HG02610 (cell line): ENCODE measurements around the gene XKR7.
"Not testable (repeated sequence)": the region's sequence is repeated elsewhere in the genome, so short reads cannot be mapped to it uniquely, and the experiment has no call there.

ENCODE experiments used
- ATAC-seq: cut with Tn5 transposase; IDR thresholded peaks from one replicate; pipeline ENCODE4 v1.9.1; 2021; ENCODE audit warnings: mild to moderate bottlenecking, moderate library complexity; ENCODE audit not compliant: unreplicated experiment

The XKR7 gene

DNA sequence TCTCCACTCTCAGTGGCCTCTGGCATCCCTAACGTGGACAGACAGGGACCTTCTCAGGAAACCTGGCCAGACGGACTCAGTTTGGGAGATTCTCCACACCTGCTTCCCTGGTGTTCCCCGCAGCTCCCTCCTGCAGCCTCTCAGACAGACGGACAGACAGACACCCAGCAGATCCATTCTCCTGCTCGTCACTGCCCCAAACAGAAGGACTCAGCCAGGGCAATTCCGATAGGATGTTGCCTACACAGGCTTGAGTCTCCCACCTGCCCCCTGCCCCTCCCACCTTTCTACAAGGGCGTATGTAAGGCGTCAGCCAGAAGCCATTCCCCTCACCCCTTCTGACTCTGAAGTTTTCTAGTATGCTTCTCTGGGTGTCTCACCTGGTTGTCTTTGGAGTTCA is 42.7 kb downstream of the XKR7 start:
- ATAC-seq, result no peak

DNA sequence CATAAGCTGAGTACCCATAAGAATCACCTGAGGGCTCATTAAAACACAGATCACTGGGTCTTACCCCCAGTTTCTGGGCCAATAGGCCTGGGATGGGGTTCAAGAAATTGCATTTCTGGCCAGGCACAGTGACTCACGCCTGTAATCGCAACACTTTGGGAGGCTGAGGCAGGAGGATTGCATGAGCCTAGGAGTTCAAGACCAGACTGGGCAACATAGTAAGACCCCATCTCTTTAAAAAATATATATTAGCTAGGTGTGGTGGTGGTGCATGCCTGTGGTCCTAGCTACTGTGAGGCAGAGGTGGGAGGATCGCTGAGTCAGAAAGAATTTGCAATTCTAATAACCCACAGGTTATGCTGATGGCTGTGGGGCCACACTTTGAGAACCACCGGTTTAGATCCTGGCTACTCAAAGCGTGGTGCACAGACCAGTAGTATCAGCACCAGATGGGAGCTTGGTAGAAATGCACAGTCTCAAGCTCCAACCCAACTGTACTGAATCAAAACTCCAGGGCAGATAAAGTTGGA is 44.3 kb downstream of the XKR7 start:
- no peak for ATAC-seq

DNA sequence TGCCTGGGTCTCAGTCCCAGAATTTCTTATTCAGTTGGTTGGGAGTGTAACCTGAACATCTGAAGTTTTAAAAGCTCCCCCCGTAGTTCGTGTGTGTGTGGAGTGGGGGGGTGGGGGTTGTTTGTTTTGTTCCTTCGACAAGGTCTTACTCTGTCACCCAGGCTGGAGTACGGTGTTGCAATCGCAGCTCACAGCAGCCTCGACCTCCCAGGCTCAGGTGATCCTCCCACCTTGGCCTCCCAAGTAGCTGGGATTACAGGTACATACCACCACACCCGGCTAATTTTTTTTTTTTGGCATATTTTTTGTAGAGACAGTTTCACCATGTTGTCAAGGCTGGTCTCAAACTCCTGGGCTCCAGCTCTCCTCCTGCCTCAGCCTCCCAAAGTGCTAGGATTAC is 45.4 kb downstream of the XKR7 start:
- ATAC-seq, result no peak

DNA sequence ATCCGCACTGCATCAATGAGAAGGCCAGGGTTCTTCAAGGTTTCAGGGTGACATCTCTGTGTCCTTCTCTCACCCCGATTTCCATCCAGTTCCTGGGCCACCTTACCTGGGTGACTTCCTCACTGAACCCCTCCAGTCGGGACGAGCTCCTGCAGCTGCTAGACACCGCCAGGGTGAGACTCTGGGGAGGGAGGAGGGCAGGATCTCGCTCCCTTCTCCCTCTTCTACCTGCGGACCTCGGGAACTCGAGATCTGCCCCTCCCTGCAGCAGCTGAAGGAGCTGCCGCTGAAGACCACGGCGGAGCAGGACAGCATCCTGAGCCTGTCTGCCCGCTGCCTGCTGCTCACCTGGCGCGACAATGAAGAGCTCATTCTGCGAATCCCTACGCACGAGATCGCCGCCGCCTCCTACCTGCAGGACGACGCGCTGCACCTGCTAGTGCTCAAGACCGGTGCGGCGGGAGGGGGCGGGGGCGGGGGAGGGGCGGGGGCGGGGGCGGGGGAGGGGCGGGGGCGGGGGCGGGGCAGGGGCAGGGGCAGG is 49.8 kb downstream of the XKR7 start:
- ATAC-seq, result no peak

DNA sequence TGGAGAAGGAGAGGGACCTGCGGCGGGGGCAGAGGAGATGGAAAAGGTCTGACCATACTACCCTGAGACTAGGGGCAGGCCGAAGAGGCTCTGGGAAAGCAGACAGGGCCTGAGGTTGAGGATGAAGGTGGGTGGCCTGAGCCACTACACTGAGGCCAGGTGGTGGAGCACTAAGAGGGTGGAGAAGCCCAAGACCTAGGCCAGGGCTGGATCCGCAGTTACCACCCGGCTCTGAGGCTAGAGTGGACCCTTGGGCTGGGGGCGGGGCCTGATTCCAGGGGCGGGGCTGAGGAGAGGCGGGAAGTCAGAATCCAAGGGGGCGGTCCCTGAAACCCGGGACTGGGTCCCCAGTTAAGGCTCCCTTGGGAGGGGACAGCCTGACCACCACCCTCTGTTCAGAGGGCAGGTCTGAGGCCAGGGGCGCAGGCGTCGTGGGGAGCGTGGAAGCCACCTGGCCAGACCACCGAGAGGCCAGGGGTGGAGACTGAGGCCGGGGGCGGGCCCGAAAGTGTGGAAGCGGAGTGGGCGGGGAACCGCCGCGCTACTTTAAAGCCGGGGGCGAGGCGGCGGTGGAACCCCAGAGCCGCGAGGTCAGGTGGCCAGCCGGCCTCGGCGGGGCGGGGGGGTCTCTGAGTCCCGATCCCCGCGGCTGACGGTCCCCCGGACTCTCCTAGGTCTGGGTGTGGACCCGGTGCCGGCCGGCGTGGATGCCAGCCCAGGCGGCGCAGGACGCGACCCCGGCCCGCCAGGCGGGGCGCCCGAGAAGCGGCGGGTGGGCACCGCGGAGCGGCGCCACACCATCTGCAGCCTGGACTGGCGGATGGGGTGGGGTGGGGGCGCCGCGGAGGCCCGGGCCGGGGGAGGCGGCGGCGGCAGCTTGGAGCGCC is 50.6 kb downstream of the XKR7 start:
- no peak for ATAC-seq

DNA sequence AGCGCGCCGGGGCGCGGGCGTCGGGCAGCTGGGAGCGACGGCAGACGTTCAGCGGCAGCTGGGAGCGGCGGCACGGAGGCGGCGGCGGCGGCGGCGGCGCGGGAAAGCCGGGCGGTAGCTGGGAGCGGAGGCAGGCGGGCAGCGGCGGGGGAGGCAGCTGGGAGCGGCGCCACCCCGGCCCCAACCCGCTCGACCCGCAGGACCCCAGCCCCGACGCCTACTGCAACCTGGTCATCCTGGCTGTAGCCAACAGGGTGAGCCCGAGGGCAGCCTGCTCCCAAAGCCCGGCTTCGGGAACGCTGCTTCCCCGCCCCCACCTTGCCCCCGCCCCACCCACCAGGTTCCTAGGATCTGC is 51.2 kb downstream of the XKR7 start:
- no peak for ATAC-seq

DNA sequence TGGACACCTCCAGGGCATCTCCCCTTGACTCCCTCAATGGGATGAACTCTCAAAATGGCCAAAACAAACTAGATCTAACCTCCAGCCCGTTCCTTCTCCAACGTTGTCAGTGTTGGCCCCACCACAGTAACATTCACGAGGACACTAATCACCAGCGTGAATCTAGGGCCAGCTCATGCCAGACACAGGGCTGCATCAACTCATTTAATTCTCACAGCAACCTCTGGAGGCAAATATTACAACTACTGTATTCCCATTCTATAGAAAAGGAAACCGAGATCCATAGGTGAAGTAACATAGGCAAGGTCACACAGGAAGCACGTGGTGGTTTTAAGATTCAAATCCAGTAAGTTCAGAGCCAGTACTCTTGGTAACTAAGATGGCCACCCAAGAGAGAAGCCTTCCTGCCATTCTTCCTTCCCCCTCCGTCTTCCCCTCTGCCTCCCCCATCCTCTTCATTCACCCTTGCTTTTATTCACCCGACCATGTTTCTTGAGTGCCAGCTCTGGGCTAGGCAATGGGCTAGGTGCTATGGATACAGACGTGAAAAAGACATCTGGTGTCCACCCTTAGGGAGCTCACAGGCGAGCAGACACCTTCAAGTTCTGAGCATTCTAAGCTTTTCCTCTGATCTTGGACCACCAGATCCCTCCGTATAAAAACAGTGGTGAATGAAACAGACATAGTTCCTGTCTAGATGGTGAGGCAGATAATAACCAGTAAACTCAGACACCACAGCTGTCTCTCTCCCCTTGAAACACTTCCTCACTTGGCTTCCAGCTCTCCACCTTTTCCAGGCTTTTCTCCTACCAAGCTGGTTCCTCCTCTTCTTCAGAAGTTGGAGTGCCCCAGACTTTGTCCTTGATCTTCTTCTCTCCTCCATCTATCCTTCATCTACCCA is 51.9 kb downstream of the XKR7 start:
- ATAC-seq, result no peak

DNA sequence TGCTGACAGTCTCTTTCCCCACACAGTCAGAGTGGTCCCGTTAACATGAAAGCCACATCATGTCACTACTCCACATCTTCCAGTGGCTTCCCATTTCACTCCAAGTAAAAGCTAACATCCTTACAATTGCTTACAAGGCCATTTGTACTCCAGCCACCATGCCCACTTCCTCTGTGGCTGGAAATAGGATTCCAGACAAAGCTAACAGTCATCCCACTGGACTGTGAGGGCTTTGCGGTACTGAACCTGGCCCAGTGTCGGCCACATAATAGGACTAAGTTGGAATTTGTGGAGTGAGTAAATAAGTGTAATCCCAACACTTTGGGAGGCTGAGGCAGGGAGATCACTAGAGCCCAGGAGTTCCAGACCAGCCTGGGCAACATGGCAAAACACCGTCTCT is 53.1 kb downstream of the XKR7 start:
- ATAC-seq, result no peak

DNA sequence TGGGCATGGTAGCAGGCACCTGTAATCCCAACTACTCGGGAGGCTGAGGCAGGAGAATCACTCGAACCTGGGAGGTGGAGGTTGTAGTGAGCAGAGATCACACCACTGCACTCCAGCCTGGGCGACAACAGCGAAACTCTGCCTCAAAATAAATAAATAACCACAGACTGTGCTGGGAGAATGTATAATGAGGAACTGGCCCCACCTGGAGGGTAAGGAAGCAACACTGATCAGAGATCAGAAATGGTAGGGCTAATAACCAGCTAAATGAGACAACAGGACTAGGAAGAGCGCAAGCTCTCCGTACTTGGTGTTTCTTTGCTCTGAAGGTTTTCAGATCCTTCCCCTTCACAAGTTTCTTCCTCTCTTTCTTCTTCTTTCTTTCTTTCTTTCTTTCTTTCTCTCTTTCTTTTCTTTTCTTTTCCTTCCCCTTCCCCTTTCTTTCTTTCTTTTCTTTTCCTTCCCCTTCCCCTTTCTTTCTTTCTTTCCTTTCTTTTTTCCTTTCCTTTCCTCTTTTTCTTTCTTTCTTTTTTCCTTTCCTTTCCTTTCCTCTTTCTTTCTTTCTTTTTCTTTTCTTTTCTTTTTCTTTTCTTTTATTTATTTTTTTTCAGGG is 56.8 kb downstream of the XKR7 start:
- no peak for ATAC-seq

DNA sequence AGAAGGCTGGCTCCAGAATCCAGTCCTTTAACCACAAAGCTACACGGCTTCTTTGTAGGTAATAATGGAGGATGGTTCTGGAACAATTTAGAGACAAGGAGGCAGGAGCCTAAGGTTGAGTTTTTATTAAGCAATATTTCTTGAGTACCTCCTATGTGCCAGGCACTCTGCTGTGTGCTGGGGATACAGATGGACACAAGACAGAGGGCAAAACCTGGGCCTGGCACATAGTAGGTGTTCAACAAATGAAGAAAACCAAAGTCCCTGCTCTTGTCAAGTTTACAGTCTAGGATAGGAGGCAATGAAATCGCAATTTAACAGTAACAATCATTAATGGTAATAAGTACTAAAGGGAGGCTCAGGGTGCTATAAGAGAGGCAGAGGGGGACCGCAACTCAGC is 59.7 kb downstream of the XKR7 start:
- ATAC-seq, result no peak

DNA sequence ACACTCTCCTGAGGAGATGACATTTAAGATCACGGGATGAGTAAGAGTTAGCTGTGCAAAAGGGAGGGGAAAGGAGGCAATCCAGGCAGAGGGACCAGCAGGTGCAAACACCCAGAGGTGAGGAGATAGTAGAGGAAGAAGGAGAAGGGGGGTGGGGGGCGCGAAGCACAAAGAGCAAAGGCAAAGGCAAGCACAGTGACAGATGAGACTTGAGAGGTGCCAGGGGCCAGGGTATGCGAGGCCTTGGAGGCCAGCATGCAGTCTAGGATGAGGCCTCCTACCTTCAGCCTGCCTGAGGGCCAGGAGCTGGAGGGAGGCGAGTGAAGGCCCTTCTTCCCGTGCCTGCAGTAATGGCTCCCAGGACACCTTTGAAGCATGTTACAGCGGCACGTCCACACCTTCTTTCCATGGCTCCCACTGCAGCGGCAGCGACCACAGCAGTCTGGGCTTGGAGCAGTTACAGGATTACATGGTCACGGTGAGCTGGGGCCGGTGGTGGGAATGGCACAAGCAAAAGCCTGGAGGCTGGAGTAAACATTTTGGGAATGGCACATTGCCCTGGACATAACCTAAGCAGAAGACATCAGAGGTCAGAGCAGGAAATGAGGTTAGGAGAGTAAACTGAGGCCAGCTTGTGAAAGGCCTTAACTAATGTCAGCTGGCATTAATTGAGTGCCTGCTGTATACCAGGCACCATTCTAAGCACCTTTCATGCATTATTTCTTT is 60.9 kb downstream of the XKR7 start:
- no peak for ATAC-seq

DNA sequence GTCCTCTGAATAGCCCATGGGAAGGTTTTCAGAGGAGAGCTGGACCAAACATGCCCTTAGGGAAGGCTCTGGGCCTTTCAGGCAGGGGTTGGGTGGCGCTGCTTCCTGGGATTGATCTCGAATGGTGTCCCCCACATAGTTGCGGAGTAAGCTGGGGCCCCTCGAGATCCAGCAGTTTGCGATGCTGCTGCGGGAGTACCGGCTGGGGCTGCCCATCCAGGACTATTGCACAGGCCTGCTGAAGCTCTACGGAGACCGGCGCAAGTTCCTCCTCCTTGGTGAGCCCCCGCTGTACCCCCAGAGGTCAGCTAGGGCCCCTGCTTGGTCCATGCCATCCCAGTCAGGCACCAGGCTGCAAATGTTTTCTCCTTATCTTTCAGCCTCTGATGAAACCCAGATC is 61.6 kb downstream of the XKR7 start:
- no peak for ATAC-seq

DNA sequence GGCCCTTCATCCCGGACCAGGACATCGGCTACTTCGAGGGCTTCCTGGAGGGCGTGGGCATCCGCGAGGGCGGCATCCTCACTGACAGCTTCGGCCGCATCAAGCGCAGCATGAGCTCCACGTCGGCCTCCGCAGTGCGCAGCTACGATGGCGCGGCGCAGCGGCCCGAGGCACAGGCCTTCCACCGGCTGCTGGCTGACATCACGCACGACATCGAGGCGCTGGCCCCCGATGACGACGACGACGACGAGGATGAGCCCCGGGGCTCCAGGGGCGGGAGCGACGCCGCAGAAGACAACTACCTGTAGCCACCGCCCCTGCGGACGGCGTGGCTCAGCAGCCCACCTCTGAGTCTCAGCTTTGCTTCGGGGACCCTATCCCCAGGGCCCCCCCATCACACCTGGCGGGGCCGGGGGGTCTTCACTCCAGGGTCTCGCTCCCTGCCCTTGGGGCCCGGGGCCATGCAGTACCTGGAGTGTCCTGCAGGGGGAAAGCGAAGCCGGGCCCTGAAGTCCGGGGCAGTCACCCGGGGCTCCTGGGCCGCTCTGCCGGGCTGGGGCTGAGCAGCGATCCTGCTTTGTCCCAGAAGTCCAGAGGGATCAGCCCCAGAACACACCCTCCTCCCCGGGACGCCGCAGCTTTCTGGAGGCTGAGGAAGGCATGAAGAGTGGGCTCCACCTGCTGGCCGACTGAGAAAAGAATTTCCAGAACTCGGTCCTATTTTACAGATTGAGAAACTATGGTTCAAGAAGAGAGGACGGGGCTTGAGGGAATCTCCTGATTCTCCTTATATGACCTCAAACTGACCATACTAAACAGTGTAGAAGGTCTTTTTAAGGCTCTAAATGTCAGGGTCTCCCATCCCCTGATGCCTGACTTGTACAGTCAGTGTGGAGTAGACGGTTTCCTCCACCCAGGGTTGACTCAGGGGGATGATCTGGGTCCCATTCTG is 63.3 kb downstream of the XKR7 start:
- no peak for ATAC-seq

DNA sequence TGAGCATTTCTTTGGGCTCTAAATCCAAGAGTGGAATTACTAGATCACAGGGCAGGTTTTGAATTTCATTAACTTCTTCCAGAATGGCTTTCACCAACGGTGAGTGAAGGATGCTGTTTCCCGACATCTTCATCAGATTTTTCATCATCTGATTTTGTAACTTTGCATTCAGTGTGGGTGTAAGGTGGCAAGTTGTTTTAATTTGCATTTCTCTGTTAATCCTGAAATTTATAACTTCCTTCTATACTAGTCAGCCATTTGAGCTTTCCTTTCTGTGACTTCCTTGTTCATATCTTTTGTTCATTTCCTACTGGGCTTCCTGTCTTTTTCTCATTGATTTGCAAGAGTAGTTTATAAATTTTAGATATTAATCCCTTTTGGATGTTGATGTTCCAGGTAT is 65.4 kb downstream of the XKR7 start:
- ATAC-seq, result no peak

DNA sequence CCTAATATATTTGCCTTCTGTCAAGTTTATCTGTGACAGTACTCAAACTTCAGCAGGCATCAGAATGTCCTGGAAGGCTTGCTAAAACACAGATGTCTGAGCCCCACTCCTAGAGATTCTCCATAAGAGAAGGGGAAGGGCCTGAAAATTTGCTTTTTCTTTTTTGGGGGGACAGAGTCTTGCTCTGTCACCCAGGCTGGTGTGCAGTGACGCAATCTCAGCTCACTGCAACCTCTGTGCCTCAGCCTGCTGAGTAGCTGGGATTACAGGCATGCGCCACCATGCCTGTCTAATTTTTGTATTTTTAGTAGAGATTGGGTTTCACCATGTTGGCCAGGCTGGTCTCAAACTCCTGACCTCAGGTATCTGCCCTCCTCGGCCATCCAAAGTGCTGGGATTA is 65.8 kb downstream of the XKR7 start:
- not testable (repeated sequence) for ATAC-seq

DNA sequence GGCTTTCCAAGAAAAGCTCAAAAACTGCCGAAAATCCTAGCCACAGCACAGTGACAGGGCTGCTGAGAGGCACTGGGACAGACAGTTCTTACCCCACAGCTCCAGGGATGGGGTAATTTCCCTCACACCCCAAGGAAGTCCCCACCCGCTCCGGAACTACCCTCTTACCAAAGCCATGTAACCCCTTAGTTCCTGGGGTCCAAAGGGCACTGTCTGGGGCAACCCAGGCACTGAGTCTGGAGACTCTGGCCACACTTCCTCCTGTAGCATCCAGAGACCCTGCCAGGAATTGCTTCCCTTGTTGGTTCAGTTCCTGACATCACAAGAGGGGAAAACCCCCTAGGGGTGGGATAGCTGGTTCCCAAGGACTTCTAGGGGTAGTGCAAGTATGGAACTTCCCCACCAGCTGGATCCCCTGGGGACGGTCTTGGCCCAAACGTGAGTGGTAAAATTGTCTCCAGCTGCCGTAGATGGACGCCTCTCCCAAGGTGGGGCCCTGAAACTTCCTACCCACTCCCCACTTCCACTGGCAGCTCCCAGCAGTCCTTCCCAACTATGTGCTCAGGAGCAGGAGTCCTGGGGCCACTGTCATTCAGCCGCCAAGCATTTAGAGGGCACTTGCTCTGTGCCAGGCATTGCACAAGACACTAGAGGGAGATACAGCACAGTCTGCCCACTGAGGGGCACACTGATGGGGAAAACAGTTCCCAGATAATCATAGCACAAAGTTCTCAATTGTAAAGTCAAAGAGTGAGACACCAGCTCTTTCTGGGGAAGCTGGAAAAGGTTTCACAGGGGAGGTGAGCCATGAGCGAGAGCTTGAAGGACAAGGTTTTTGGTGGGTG is 66.9 kb downstream of the XKR7 start:
- no peak for ATAC-seq

DNA sequence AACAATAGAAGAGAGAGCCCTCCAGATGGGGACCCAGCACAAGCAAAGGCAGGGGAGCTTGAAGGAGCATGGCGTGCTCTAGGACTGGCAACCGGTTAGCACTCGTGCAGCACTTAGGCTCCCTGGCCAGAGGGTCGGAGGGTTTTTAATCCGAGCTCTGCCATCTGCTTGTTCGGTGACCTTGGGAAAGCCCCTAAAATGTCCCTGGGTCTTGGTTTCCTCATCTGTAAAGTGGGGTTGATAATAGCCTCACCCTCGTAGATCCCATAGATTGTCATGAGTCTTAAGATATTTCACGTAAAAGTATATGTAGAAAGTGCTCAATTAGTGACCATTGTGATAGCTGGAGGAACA is 67.5 kb downstream of the XKR7 start:
- no peak for ATAC-seq

DNA sequence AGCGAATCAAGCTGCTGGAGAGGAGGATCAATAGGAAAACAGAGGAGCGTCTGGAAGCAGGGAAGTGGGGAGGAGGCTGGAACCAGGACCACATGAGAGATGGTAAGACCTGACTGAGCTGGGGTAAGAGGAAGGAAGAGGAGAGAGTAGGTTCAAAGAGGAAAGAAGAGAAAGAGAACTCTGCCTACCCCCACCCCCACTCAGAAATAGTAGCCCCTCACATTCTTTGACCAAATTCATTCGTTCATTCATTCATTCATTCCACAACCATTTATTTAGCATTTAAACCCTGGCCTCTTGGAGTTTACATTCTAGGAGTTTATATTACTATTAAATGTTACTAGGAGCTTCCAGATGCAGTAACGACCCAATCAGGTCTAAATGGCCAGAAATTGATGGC is 68.3 kb downstream of the XKR7 start:
- no peak for ATAC-seq
